Tibial nerve (tissue), 4 donors: ENCODE measurements around the gene MRPS14. TPM values are rescaled to one million over a fixed set of nuclear protein-coding genes. Genes with fewer than 3 reads are reported as not detected.

Experiments used
- DNase-seq, 2 donors: peaks; one replicate each; pipeline ENCODE4 v3.0.0-alpha.2; 2019; ENCODE audit warnings: low spot score in 2 of 2
- H3K27ac ChIP-seq, 4 donors: fragments of 200-600 bp; sonication (generic) in 3 of 4; one replicate each; pipeline ENCODE4 v1.5.1; 2017 to 2019; ENCODE audit warnings: mild to moderate bottlenecking in 1 of 4
- H3K27me3 ChIP-seq, 2 donors: fragments of 200-600 bp; sonication (generic) in 1 of 2; one replicate each; pipeline versions ENCODE4 v1.5.1 to v1.6.0; 2017 to 2019
- H3K36me3 ChIP-seq, 3 donors: fragments of 200-600 bp; sonication (generic); one replicate each; pipeline ENCODE4 v1.5.1; 2018 to 2019
- H3K4me1 ChIP-seq, 4 donors: fragments of 200-600 bp; sonication (generic) in 3 of 4; one replicate each; pipeline ENCODE4 v1.5.1; 2017 to 2019
- H3K4me3 ChIP-seq, 4 donors: fragments of 200-600 bp; sonication (generic) in 3 of 4; one replicate each; pipeline ENCODE4 v1.5.1; 2017 to 2019; ENCODE audit warnings: mild to moderate bottlenecking in 1 of 4, moderate library complexity in 1 of 4
- H3K9me3 ChIP-seq, 4 donors: fragments of 200-600 bp; sonication (generic) in 3 of 4; one replicate each; pipeline ENCODE4 v1.5.1; 2017 to 2019
- CTCF ChIP-seq, 5 experiments: fragments of 200-600 bp in 3 of 5; fragments of 450-650 bp in 2 of 5; sonication (generic) in 3 of 5; IDR thresholded peaks; one replicate each; pipeline ENCODE4 v1.5.1; 2016 to 2019; ENCODE audit warnings: antibody characterized with exemption in 5 of 5, mild to moderate bottlenecking in 3 of 5, moderate library complexity in 2 of 5
- EP300 ChIP-seq, 2 donors: sonication (generic); formaldehyde crosslinking; IDR thresholded peaks; one replicate each; pipeline ENCODE4 v1.6.1; 2017; ENCODE audit warnings: antibody characterized with exemption in 2 of 2, mild to moderate bottlenecking in 1 of 2
- POLR2A ChIP-seq, 2 donors: fragments of 450-650 bp; IDR thresholded peaks; one replicate each; pipeline ENCODE4 v1.6.1; 2017; ENCODE audit warnings: antibody characterized with exemption in 2 of 2, mild to moderate bottlenecking in 2 of 2, moderate library complexity in 2 of 2
- WGBS, 2 donors: methylation state at CpG; one replicate each; pipeline ENCODE4 v1.1.5; 2018; 5-methylcytosine and 5-hydroxymethylcytosine counted together
- total RNA-seq, 4 donors: library from RNA; depleted of rRNA; stranded (reverse); fragments of >200 nt; gene quantifications; one replicate each; pipeline ENCODE4 v1.1.0, GENCODE V29; 2016

MRPS14 gene
- total RNA-seq, 4 donors from 2014 or later = 18.8 to 33.4 (median 26.2) TPM

- no peaks in the 10 kb centered on the region for H3K27me3 ChIP-seq
- H3K36me3 ChIP-seq = peaks cover 0 to 20% (median 0%) of the 10 kb centered on the region in 3 donors
- DNase-seq = no peak
- peaks cover 0 to 13% (median 3%) of the 10 kb centered on the region in 4 donors for H3K4me1 ChIP-seq
- TF ChIP-seq EP300 (IDR thresholded peaks at IDR 0.05) (no peak), POLR2A (IDR thresholded peaks at IDR 0.05) (no peak)
- H3K9me3 ChIP-seq = no peaks in the 10 kb centered on the region
- WGBS, 2 donors = 77 to 96% methylated on average over 2 of the region's 2 CpGs
- H3K27ac ChIP-seq = no peak overlapping the region
- no peak overlapping the region for H3K4me3 ChIP-seq
Measured at GRCh38 chr1:174974711-174975119, 48.5 kb downstream of the MRPS14 start.

GRCh38 chr1:174971902-174972301 lies 51.3 kb downstream of the MRPS14 start:
- no peak overlapping the region for H3K4me3 ChIP-seq
- WGBS, 2 donors = 62 to 69% methylated on average over 2 of the region's 2 CpGs
- no peak for DNase-seq
- no peaks in the 10 kb centered on the region for H3K9me3 ChIP-seq
- H3K36me3 ChIP-seq = peaks cover 0 to 7% (median 0%) of the 10 kb centered on the region in 3 donors
- no peaks in the 10 kb centered on the region for H3K27me3 ChIP-seq
- H3K27ac ChIP-seq = peak overlapping the region in 2 of 4 donors; percentile 3 to 32
- peaks cover 0 to 30% (median 13%) of the 10 kb centered on the region in 4 donors for H3K4me1 ChIP-seq
- no peak for TF ChIP-seq CTCF (IDR thresholded peaks at IDR 0.05)
- TF ChIP-seq EP300 (IDR thresholded peaks at IDR 0.05) = no peak
- no peak for TF ChIP-seq POLR2A (IDR thresholded peaks at IDR 0.05)

GRCh38 chr1:174971466-174971865 lies 51.8 kb downstream of the MRPS14 start:
- H3K27me3 ChIP-seq = no peaks in the 10 kb centered on the region
- no peak for DNase-seq
- TF ChIP-seq POLR2A (IDR thresholded peaks at IDR 0.05) (no peak), CTCF (IDR thresholded peaks at IDR 0.05) (no peak), EP300 (IDR thresholded peaks at IDR 0.05) (no peak)
- H3K4me1 ChIP-seq = peaks cover 0 to 33% (median 16%) of the 10 kb centered on the region in 4 donors
- H3K9me3 ChIP-seq = no peaks in the 10 kb centered on the region
- H3K36me3 ChIP-seq = peaks cover 0 to 7% (median 0%) of the 10 kb centered on the region in 3 donors
- peak overlapping the region in 2 of 4 donors; percentile 3 to 32 for H3K27ac ChIP-seq
- no peak overlapping the region for H3K4me3 ChIP-seq

GRCh38 chr1:174969977-174970376 lies 53.2 kb downstream of the MRPS14 start:
- Histone ChIP-seq H3K27ac (no peak overlapping the region), H3K27me3 (no peaks in the 10 kb centered on the region), H3K4me1 (peaks cover 0 to 44% (median 23%) of the 10 kb centered on the region in 4 donors), H3K4me3 (no peak overlapping the region), H3K9me3 (no peaks in the 10 kb centered on the region), H3K36me3 (peaks cover 0 to 7% (median 0%) of the 10 kb centered on the region in 3 donors)
- WGBS, 2 donors = 78 to 79% methylated on average over 1 of the region's 1 CpG
- no peak for DNase-seq
- TF ChIP-seq POLR2A (IDR thresholded peaks at IDR 0.05) (no peak), CTCF (IDR thresholded peaks at IDR 0.05) (no peak), EP300 (IDR thresholded peaks at IDR 0.05) (no peak)

- TF ChIP-seq POLR2A (IDR thresholded peaks at IDR 0.05) = no peak
- TF ChIP-seq EP300 (IDR thresholded peaks at IDR 0.05) = no peak
- TF ChIP-seq CTCF (IDR thresholded peaks at IDR 0.05) = no peak
- Histone ChIP-seq H3K4me3 (no peak overlapping the region), H3K27ac (peak overlapping the region in 3 of 4 donors; percentile 36 to 71 (median 63)), H3K36me3 (no peaks in the 10 kb centered on the region), H3K4me1 (peaks cover 0 to 55% (median 31%) of the 10 kb centered on the region in 4 donors), H3K27me3 (no peaks in the 10 kb centered on the region), H3K9me3 (no peaks in the 10 kb centered on the region)
- 47 to 59% methylated on average over 5 of the region's 5 CpGs for WGBS, 2 donors
- no peak for DNase-seq
Measured at GRCh38 chr1:174968750-174969244, 54.4 kb downstream of the MRPS14 start.
